GM21786 (cell line): ENCODE data around the gene UGT3A1.
"Not testable (repeated sequence)": the region's sequence is repeated elsewhere in the genome, so short reads cannot be mapped to it uniquely, and the experiment has no call there.

Source experiments
- ATAC-seq: cut with Tn5 transposase; IDR thresholded peaks from one replicate; pipeline ENCODE4 v1.9.1; 2021; ENCODE audit not compliant: unreplicated experiment

Gene UGT3A1, protein sequence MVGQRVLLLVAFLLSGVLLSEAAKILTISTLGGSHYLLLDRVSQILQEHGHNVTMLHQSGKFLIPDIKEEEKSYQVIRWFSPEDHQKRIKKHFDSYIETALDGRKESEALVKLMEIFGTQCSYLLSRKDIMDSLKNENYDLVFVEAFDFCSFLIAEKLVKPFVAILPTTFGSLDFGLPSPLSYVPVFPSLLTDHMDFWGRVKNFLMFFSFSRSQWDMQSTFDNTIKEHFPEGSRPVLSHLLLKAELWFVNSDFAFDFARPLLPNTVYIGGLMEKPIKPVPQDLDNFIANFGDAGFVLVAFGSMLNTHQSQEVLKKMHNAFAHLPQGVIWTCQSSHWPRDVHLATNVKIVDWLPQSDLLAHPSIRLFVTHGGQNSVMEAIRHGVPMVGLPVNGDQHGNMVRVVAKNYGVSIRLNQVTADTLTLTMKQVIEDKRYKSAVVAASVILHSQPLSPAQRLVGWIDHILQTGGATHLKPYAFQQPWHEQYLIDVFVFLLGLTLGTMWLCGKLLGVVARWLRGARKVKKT

GRCh38 chr5:35990941-35991611 lies at the start of gene UGT3A1:
Gene UGT3A1, minus strand, starts transcription at chr5:35991390. Its CDS starts 150 bp downstream, at chr5:35991240.
- ATAC-seq, result no peak

- ATAC-seq, result no peak
Observed at GRCh38 chr5:36035696-36036095, 44.5 kb upstream of the UGT3A1 start.

- ATAC-seq, result not testable (repeated sequence)
Observed at GRCh38 chr5:36034536-36035134, 43.4 kb upstream of the UGT3A1 start.

GRCh38 chr5:36033486-36033885 lies 42.3 kb upstream of the UGT3A1 start:
- no peak for ATAC-seq

- ATAC-seq, result no peak
Observed at GRCh38 chr5:36033047-36033446, 41.9 kb upstream of the UGT3A1 start.

- ATAC-seq, result no peak
Observed at GRCh38 chr5:36031223-36031622, 40.0 kb upstream of the UGT3A1 start.

- ATAC-seq, result no peak
Observed at GRCh38 chr5:36029914-36030313, 38.7 kb upstream of the UGT3A1 start.

DNA sequence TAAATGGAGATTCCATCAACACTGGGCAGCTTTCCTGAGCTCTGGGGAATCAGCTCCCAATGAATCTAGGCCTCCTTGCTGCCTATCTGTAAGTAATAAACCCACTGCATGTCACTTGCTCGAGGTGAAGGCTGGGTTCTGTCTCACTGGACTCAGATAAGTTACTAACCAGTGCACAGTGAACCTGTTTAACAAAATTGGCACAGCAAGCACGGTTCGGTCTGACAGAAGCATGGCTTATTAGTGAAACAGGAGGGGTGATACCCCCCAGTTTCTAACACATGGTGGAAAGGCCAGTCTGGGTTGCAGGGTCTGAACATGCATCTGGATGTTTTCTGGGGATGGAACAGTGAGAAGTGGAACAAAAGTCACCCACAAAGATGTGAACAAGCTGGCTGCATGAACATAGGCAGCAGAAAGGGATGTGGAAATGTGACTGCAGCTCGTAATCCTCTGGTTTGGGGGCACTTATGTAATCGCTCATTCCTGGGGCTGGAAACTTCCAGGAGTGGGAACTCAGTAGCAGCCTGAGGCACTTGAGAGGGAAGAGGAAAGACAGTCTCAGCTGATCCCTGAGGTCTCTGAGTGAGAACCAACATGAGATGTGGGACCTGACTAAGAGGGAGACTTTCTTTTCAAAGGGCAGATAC lies 37.8 kb upstream of the UGT3A1 start:
- no peak for ATAC-seq

GRCh38 chr5:36027711-36028110 lies 36.5 kb upstream of the UGT3A1 start:
- ATAC-seq, result no peak

GRCh38 chr5:36026706-36027465 lies 35.7 kb upstream of the UGT3A1 start:
- no peak for ATAC-seq

- ATAC-seq, result not testable (repeated sequence)
Observed at GRCh38 chr5:36022246-36022645, 31.1 kb upstream of the UGT3A1 start.

GRCh38 chr5:36019584-36019983 lies 28.4 kb upstream of the UGT3A1 start:
- not testable (repeated sequence) for ATAC-seq

DNA sequence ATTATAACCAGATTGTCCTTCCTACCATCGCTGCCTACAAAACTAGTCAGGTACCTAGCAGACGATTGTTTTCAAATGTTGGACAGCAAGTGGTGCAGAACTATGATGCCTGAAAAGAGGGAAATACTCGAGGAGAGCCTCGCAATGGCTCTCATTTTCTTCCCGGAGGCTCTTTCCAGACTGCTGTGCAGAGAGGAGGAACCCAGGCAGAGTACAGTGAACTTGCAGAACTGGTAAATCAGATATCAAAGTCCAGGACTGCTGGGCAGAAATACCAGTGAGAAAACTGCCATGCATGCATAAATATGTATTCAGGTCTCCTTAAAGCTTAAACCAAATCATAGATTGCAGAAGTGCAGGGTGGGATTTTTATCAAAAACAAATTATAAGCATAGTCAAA lies 26.4 kb upstream of the UGT3A1 start:
- ATAC-seq, result no peak

DNA sequence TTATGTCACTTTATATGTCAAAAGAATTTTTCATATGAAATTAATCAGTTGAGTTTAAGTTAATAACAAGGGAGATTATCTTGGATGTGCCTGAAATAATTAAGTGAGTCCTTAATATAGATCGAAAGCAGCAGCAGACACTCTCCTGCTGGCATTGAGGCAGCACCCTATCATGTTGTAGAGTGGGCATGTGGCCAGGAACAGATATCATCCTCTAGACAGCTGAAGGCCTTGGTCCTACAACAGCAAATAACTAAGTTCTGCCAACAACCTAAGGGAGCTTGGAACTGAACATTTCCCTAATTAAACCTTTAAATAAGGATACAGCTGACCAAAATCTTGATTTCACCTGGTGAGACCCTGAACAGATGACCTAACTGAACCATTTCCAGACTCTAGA lies 25.8 kb upstream of the UGT3A1 start:
- ATAC-seq, result no peak

- ATAC-seq, result no peak
Observed at GRCh38 chr5:36013182-36013581, 22.0 kb upstream of the UGT3A1 start.

DNA sequence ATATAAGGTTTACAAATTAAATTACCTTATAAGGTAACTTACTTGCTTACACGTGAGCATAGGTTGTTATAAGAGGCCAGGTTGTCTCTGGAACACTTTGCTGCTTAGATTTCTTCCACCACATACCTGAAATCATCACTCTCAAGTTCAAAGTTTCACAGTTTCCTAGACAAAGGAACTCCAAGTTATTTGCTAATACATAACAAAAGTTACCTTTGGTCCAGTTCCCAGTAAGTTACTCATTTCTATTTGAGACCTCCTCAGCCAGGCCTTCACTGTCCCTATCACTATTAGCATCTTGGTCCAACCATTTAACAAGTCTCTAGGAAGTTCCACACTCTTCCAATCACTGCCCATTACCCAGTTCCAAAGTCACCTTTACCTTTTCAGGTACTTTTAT lies 18.5 kb upstream of the UGT3A1 start:
- ATAC-seq, result no peak

DNA sequence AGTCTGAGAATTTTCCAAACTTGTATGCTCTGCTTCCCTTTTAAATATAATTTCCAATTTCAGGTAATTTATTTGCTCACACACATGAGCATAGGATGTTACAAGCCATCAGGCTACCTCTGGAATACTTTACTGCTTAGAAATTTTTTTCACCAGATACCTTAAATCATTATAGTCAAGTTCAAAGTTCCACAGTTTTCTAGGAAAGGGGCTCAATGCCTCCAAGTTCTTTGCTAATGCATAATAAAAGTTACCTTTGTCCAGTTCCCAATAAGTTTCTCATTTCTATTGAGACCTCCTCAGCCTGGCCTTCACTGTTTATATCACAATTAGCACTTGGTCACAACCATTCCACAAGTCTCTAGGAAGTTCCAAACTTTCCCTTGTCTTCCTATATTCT lies 16.2 kb upstream of the UGT3A1 start:
- no peak for ATAC-seq

DNA sequence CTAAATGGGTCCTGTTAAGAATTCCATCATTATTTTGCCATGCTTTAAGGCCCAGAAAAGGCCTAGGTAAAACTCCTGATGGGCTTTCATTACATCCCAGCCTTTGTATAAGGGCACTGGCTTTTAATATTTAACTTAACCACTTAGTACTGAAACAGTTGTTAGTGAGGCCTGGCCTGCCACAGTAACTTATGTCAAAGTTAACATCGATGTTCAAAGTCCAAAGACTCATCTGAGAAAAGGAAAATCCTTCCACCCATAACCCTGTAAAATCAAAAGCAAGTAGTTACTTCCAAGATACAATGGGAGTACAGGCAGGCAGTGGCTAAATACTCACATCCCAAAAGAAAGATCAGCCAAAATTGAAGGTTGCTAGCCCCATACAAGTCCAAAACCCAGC lies 15.0 kb upstream of the UGT3A1 start:
- no peak for ATAC-seq

GRCh38 chr5:36001032-36001431 lies 9.8 kb upstream of the UGT3A1 start:
- no peak for ATAC-seq

DNA sequence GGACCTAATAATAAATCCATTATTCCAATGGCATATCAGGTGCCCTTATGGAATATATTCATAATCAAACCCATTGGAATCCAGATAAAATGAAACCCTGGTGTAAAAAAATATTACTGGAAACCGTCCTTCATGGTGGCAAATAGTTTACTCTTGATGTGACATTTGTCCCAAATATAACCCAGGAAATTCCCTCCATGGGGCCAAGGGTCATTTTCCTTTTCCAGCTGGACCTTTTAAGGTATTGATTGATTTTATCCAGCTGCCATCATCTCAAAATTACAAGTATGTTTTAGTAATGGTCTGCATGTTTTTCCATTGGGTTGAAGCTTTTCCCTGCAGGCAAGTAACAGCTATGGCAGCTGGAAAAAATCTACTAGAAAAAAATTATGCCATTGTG lies 8.4 kb upstream of the UGT3A1 start:
- ATAC-seq, result no peak

GRCh38 chr5:35996076-35996475 lies 4.9 kb upstream of the UGT3A1 start:
- no peak for ATAC-seq
